ENCODE results near the gene FAM240A.

The FAM240A gene

GRCh38 chr3:46628901-46629369 is 16.6 kb downstream of the FAM240A start:
- no peak for ATAC-seq
- TF ChIP-seq POU6F1 (CRISPR knock-in tag; IDR thresholded peaks at IDR 0.05; ENCODE audit: borderline replicate concordance, low read depth), result no peak
- TF ChIP-seq TOX (CRISPR knock-in tag; IDR thresholded peaks at IDR 0.05; ENCODE audit: borderline replicate concordance), result no peak

- TF ChIP-seq RARB (CRISPR knock-in tag; IDR thresholded peaks at IDR 0.05) (no peak), ESRRG (CRISPR knock-in tag; IDR thresholded peaks at IDR 0.05) (no peak)
Observed at GRCh38 chr3:46629551-46630517, 17.5 kb downstream of the FAM240A start.

GRCh38 chr3:46632792-46633191 is 20.5 kb downstream of the FAM240A start:
- TF ChIP-seq POU6F1 (CRISPR knock-in tag; IDR thresholded peaks at IDR 0.05; ENCODE audit: borderline replicate concordance, low read depth), result no peak
- TF ChIP-seq ZNF70 (CRISPR knock-in tag; IDR thresholded peaks at IDR 0.05), result no peak
- TF ChIP-seq ZC3H10 (CRISPR knock-in tag; IDR thresholded peaks at IDR 0.05), result no peak
- no peak for TF ChIP-seq ZFP30 (CRISPR knock-in tag; IDR thresholded peaks at IDR 0.05)
- TF ChIP-seq TCF4 (CRISPR knock-in tag; IDR thresholded peaks at IDR 0.05; ENCODE audit: borderline replicate concordance), result no peak
- TF ChIP-seq TOX (CRISPR knock-in tag; IDR thresholded peaks at IDR 0.05; ENCODE audit: borderline replicate concordance), result no peak
- TF ChIP-seq BACH2 (CRISPR knock-in tag; IDR thresholded peaks at IDR 0.05; ENCODE audit: borderline replicate concordance), result no peak
- no peak for TF ChIP-seq CSRNP3 (CRISPR knock-in tag; IDR thresholded peaks at IDR 0.05)
- no peak for TF ChIP-seq PATZ1 (CRISPR knock-in tag; IDR thresholded peaks at IDR 0.05; ENCODE audit: borderline replicate concordance)
- no peak for TF ChIP-seq ESRRG (CRISPR knock-in tag; IDR thresholded peaks at IDR 0.05)
- TF ChIP-seq ZNF565 (CRISPR knock-in tag; conservative IDR thresholded peaks at IDR 0.05; ENCODE audit: low read depth), result no peak
- no peak for ATAC-seq

More at GRCh38 chr3:46629551-46630517, 17.5 kb downstream of the FAM240A start:
- peak; percentile 92 for ATAC-seq

- no peak for ATAC-seq
Observed at GRCh38 chr3:46634856-46635255, 22.5 kb downstream of the FAM240A start.

More at GRCh38 chr3:46634856-46635255, 22.5 kb downstream of the FAM240A start:
- TF ChIP-seq CREB5 (CRISPR knock-in tag; IDR thresholded peaks at IDR 0.05; ENCODE audit: low read depth) (no peak), CSDC2 (CRISPR knock-in tag; IDR thresholded peaks at IDR 0.05) (no peak), POU6F1 (CRISPR knock-in tag; IDR thresholded peaks at IDR 0.05; ENCODE audit: borderline replicate concordance, low read depth) (no peak)
